Measurements from ENCODE around the gene DSCAML1.

DNA sequence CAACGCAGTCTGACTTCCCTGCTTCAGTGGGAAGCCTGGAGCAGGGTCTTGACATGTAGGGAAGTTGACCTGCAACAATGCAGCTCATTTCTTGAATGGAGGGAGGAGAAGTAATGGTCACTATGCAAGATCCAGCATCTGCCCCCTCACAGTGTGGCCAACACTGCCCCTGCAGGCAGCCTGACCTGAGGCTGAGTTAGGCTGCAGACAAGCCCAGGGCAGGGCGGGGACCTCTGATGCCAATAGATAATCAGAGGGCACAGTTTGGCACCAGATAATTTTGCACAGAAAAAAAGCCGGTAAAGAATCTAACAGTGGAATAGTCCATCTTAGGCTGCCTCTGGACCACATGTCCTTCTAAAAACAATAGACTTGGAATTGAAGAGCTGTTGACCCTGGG, 182.3 kb downstream of the DSCAML1 start:
- TF ChIP-seq POLR2AphosphoS5 (IDR thresholded peaks at IDR 0.05; ENCODE audit: low read depth, low read length) (no peak), POLR2A (IDR thresholded peaks at IDR 0.05; ENCODE audit: low read depth, low read length) (no peak), TAF1 (IDR thresholded peaks at IDR 0.05; ENCODE audit: low read depth, low read length) (no peak), PAX5 (IDR thresholded peaks at IDR 0.05; ENCODE audit: insufficient read depth, low read length, severe bottlenecking) (no peak), SPI1 (IDR thresholded peaks at IDR 0.05; ENCODE audit: low read depth, low read length) (no peak)

Data from GM12891 (cell line).